Kidney (tissue), 14 donors: ENCODE measurements around the gene RFC5. TPM values are rescaled to one million over a fixed set of nuclear protein-coding genes. Genes with fewer than 3 reads are reported as not detected.

Experiments
- DNase-seq, 5 donors: peaks; one replicate each; pipeline ENCODE4 v3.0.0-alpha.2; 2013 to 2020
- FAIRE-seq: peaks from 2 replicates; lab custom pipeline; 2012; peaks lifted over from hg19 to GRCh38; lab: Jason Lieb, UNC
- H3K27ac ChIP-seq, 2 donors: one replicate each; pipeline ENCODE4 v1.7.0; 2013; ENCODE audit warnings: low read depth in 2 of 2, low read length in 2 of 2, inconsistent platforms in 1 of 2
- H3K27me3 ChIP-seq: one replicate; pipeline ENCODE4 v1.7.1; 2013; ENCODE audit warnings: low read length, inconsistent platforms; ENCODE audit not compliant: control insufficient read depth, insufficient read depth
- H3K36me3 ChIP-seq, 3 donors: one replicate each; pipeline versions ENCODE4 v1.7.0 to v1.7.1; 2013; ENCODE audit warnings: low read length in 3 of 3, control low read depth in 1 of 3, inconsistent platforms in 1 of 3; ENCODE audit not compliant: insufficient read depth in 3 of 3, control insufficient read depth in 2 of 3
- H3K4me1 ChIP-seq, 3 donors: one replicate each; pipeline versions ENCODE4 v1.7.0 to v1.7.1; 2013; ENCODE audit warnings: low read length in 3 of 3, inconsistent platforms in 1 of 3, low read depth in 1 of 3; ENCODE audit not compliant: control insufficient read depth in 2 of 3, insufficient read depth in 2 of 3
- H3K4me3 ChIP-seq, 3 donors: one replicate each; pipeline versions ENCODE4 v1.7.0 to v1.8.1; 2013; ENCODE audit warnings: low read length in 3 of 3, control low read depth in 1 of 3, inconsistent platforms in 1 of 3
- H3K9ac ChIP-seq, 3 donors: one replicate each; pipeline versions ENCODE4 v1.7.0 to v1.7.1; 2013; ENCODE audit warnings: low read length in 3 of 3, control low read depth in 1 of 3, inconsistent platforms in 1 of 3
- H3K9me3 ChIP-seq, 3 donors: one replicate each; pipeline versions ENCODE4 v1.7.0 to v1.7.1; 2013; ENCODE audit warnings: low read length in 3 of 3, control low read depth in 1 of 3, inconsistent platforms in 1 of 3; ENCODE audit not compliant: control insufficient read depth in 2 of 3, insufficient read depth in 1 of 3
- CTCF ChIP-seq: IDR thresholded peaks from 3 replicates; pipeline ENCODE4 v1.5.1; 2012; ENCODE audit warnings: mild to moderate bottlenecking, moderate library complexity, borderline replicate concordance; ENCODE audit not compliant: insufficient read depth; ENCODE audit errors: extremely low read depth
- intact Hi-C: fragments of 100-400 bp; cut with DNase I; formaldehyde crosslinking; loops from one replicate; pipeline ENCODE4 v1.11.1; 2022
- polyA plus RNA-seq: library from polyadenylated mRNA; stranded (reverse); fragments of 350-450 nt; fragmentation: Illumina TruSeq; extraction: RNeasy Lipid Tissue Mini Kit (QIAGEN cat#74804); gene quantifications from one replicate; pipeline ENCODE4 v1.2.3, GENCODE V29; 2014; ENCODE audit warnings: low read depth, low replicate concordance; ENCODE audit not compliant: insufficient read depth
- total RNA-seq: library from RNA; stranded (reverse); fragmentation: NEBNext Ultra II Directional; extraction: Animal tissue kit (Norgen Biotek cat#: 25700); gene quantifications from one replicate; pipeline ENCODE4 v1.2.1, GENCODE V29; 2021
- donor health status: control.
- donor health status: control.
- donor health status: control.
- donor health status: control.
- donor health status: control.
- donor health status: DM: yes; HTN: yes; CAD: no.
- donor health status: Normal renal cell carcinoma (clear cell type).

RFC5 gene
- total and polyA plus RNA-seq, 2 donors from 2014 or later, result 7.0 to 13.0 TPM

GRCh38 chr12:118064608-118065007 is 48.1 kb downstream of the RFC5 start:
- TF ChIP-seq CTCF, result no peak
- no peak for FAIRE-seq
- H3K27me3 ChIP-seq, result no peaks in the 10 kb centered on the region
- intact Hi-C loops, result no loop called here
- H3K36me3 ChIP-seq, result no peaks in the 10 kb centered on the region
- H3K27ac ChIP-seq, result no peak overlapping the region
- DNase-seq, result peak in 2 of 5 donors; percentile 23 to 46
- H3K9ac ChIP-seq, result no peak overlapping the region
- no peak overlapping the region for H3K4me3 ChIP-seq
- H3K4me1 ChIP-seq, result peaks cover 0 to 11% (median 7%) of the 10 kb centered on the region in 3 donors
- no peaks in the 10 kb centered on the region for H3K9me3 ChIP-seq

- H3K27ac ChIP-seq, result no peak overlapping the region
- no peaks in the 10 kb centered on the region for H3K27me3 ChIP-seq
- intact Hi-C loops, result no loop called here
- H3K36me3 ChIP-seq, result no peaks in the 10 kb centered on the region
- H3K4me1 ChIP-seq, result peaks cover 0 to 5% (median under 1%) of the 10 kb centered on the region in 3 donors
- no peak for DNase-seq
- no peak overlapping the region for H3K4me3 ChIP-seq
- no peak for FAIRE-seq
- no peak overlapping the region for H3K9ac ChIP-seq
- no peak for TF ChIP-seq CTCF
- no peaks in the 10 kb centered on the region for H3K9me3 ChIP-seq
These were observed 48.9 kb downstream of the RFC5 start for GRCh38 chr12:118065380-118065779.

GRCh38 chr12:118068445-118068844 is 51.9 kb downstream of the RFC5 start:
- no peak for DNase-seq
- Histone ChIP-seq H3K4me3 (no peak overlapping the region), H3K9me3 (no peaks in the 10 kb centered on the region), H3K27ac (no peak overlapping the region), H3K27me3 (no peaks in the 10 kb centered on the region), H3K36me3 (peaks cover 0 to 3% (median 0%) of the 10 kb centered on the region in 3 donors), H3K4me1 (peaks cover 0 to 5% (median 0%) of the 10 kb centered on the region in 3 donors), H3K9ac (no peak overlapping the region)
- FAIRE-seq, result no peak
- intact Hi-C loops, result no loop called here
- no peak for TF ChIP-seq CTCF

- H3K9ac ChIP-seq, result no peak overlapping the region
- no peaks in the 10 kb centered on the region for H3K27me3 ChIP-seq
- no peaks in the 10 kb centered on the region for H3K9me3 ChIP-seq
- no peak overlapping the region for H3K27ac ChIP-seq
- H3K4me1 ChIP-seq, result no peaks in the 10 kb centered on the region
- DNase-seq (no peak), FAIRE-seq (no peak)
- H3K4me3 ChIP-seq, result no peak overlapping the region
- intact Hi-C loops, result no loop called here
- H3K36me3 ChIP-seq, result peaks cover 0 to 4% (median 0%) of the 10 kb centered on the region in 3 donors
- no peak for TF ChIP-seq CTCF
These were observed 54.1 kb downstream of the RFC5 start for GRCh38 chr12:118070650-118071049.
